Left forelimb (tissue), 1 donor: ENCODE results near the gene TRIM62.
"Not testable (repeated sequence)": the region's sequence is repeated elsewhere in the genome, so short reads cannot be mapped to it uniquely, and the experiment has no call there.

ENCODE experiments used
- DNase-seq: peaks from one replicate; pipeline ENCODE4 v3.0.0-alpha.2; 2018; ENCODE audit warnings: low spot score

TRIM62 gene

DNA sequence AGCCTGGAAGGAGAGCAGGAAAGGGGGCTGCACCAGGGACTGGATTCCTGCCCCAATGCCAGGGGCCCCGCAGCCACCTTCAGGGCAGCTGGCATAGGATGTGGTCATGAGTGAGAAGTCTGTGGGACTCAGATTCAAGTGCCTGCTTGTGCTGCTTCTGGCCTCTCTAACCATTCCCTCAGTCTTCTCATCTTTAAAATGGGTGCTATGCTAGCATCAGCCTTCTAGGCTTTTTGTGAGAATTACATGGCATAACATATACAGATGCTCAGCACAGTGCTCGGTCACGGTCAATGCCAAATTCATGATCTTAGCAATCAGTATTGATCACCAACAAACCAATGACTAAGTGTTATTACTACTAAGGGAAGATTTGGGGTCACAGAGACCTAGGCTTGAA is 23.5 kb downstream of the TRIM62 start:
- no peak for DNase-seq

DNA sequence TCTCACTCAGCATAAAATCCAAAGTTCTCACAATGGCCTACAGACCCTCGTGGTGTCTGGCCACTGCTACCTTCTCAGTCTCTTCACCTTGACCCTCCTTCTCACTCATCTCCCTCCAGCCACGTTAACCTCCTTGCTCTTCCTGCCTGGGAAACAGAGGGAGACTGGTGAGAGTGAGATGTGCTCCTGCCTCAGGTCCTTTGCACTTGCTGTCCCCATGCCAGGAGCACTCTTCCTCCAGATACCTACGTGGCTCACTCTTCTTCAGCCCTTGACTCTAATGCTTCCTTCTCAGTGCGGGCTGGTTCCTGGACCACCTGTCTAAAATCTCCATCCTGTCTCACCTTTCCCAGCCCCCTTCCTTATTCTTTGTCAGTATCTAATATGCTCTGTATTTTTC is 24.7 kb downstream of the TRIM62 start:
- no peak for DNase-seq

DNA sequence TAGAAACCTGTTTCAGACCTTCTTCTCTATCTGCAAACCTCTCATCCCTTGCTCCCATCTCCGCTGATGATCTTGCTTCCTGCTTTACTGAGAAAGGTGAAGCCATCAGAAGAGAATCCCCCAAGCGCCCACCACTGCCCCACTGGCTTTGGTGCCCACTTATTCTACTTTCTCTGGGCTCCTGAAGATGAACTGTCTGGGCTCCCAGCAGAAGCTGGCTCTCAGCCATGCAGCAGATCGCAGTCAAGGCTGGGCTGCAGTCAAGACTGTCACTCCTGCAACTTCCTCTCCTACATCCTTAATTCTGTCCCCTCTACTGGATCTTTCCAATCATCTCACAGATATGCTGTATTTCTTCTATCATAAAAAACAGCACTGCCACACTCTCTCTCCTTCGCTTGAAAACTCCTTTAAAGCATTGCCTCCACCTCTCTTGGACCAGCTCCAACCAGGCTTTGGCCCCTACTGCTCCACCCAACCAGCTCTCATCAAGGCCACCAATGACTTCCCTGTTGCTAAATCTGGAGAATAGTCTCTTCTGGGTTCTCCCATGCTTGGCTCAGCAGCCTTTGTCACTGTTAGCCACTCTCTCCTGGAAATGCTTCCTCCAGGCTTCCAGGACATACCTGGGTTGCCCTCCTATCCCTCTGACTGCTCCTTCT is 25.8 kb downstream of the TRIM62 start:
- DNase-seq: no peak

DNA sequence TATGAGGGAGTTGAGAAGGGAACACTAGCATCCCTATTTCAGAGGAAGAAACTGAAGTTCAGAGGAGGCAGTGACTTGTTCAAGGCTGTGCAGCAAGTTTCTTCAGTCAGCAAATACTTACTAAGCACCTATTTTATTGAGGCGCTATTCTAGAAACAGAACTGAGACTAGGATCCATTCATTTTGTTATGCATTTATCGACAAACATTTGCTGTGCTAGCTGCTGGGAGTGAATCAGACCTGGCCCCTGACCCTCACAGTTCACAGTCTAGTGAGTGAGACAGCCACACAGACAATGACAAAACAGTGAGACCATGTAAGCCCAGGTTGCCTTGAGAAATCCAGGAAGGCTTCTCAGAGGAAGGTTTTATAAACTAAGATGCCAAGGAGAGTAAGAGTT is 28.2 kb downstream of the TRIM62 start:
- no peak for DNase-seq

DNA sequence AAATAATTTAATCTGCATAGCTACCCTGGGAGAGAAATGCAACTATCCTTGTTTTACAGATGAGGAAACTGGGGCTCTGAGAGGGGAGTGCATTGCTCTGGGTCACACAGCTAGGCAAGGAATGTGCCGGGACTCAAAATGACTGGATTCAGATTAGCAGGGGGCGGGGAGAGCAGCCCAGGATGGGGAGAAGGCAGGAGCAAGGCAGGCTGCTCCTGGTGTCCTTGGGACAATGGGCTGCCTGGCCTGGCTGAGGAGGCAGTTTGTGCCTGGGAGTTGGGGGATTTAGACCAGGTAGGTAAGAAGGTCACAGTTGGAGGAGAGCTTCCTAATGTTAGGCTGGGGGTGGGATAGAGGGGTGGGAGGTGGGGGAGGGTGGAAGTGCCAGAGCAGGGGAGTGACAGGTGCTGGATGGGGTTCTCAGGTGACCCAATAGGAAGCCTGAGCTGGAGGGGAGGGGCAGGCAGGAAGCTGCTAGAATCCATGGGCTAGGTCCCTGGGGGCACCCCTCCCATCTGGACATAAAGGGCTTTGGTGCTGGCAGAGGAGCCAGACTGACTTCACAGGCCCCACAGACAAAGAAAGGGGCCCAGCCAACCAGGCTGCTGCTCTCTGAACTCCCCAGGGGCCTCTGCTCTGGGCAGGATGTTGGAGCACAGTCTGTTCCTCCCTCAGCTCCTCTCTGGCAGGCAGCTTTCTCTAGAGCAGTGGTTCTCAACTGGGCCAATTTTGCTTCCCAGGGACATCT is 29.0 kb downstream of the TRIM62 start:
- DNase-seq: no peak

DNA sequence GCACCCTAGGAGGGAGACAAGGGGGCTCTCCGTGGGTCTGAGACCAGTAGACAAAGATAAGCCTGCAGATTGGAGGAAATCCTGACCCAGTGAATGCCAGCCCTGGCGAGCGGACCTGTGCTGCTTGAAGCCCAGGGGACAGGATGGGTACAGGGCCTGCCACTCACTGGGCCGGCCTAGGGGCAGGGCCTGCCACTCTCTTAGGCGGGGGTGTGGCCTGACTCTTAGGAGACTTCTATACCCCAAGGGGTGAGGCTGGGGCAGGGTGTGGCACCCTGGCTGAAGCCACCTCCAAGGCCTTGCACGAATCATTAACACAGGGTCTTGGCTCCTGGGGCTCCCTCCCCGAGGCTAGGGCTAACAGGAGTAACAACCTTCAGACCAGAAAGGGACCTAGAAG is 30.7 kb downstream of the TRIM62 start:
- DNase-seq: no peak

DNA sequence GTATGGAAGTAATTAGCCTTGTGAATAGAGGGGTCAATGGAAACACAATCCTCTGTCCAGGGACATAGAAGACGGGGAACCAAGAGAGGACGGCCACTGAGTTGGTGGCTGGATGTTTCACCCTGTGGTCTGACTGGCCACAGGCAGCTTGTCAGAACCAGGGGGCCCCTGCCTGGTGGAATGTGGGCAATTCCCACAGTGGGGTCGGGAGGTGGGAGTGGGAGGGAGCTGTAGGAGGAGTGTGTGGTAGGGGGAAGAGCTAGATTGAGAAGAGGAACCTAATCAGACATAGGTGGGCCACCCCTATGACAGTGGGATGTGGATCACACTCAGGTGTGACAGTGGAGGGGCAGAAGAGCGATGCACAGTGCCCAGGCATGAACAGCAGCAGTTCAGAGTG is 31.3 kb downstream of the TRIM62 start:
- DNase-seq: no peak

DNA sequence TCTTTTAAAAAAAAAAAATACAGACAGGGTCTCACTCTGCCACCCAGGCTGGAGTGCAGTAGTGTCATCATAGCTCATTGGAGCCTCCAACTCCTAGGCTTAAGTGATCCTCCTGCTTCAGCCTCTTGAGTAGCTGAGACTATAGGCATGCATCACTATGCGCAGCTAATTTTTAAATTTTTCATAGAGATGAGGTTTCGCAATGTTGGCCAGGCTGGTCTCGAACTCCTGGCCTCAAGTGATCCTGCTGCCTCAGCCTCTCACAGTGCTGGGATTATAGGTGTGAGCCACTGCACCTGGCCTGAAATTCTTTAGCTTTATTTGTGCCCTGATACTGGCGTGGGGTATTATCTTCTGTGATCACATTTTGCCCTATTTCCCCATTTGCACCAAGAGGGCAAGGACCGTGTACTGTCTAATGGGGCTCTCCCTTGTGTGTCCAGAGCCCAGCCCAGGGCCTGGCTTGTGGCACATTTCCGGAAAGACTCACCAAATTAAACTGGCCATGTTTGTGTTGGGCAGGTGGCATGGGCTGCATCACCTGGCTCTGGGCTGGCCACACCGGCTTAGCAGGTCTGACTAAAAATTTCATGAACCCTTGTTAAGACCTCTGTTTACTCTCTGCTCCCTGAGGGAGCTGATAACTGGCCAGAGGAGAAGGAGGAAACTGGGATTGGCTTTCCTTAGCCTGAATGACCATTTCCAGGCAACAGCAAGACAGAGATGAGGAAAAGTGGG is 32.2 kb downstream of the TRIM62 start:
- no peak for DNase-seq

DNA sequence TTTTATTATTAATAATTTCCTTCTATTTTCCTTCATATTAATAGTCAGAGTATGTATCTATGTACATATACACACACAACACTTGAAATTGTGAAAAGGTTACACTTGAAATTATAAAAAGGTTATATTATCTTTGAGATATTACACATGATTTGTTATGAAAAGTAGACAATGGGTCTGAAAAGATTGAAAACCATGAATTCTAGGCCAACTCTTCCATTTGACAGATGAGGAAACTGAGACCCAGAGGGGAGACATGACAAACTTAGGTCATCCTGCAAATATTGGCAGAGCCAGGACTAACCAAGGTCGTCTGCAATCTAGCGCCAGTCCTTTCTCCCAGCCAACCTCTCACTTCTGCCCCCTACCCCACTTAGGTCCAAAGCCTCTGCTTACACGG is 33.2 kb downstream of the TRIM62 start:
- DNase-seq: no peak

DNA sequence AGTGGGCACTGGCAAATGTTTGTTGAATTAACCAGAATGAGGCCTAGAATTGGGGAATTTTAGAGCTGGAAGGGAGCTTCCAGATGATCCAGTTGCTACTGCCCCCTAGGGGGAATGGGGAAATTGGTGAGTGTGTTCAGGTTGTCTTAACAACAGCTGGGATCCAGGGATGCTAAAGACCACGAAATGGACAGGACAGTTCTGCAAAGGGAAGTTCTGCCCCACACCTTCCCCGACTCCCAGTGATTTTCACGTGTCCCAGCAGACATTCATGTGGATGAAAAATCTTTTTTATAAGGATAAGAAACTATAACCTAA is 33.9 kb downstream of the TRIM62 start:
- DNase-seq: no peak

DNA sequence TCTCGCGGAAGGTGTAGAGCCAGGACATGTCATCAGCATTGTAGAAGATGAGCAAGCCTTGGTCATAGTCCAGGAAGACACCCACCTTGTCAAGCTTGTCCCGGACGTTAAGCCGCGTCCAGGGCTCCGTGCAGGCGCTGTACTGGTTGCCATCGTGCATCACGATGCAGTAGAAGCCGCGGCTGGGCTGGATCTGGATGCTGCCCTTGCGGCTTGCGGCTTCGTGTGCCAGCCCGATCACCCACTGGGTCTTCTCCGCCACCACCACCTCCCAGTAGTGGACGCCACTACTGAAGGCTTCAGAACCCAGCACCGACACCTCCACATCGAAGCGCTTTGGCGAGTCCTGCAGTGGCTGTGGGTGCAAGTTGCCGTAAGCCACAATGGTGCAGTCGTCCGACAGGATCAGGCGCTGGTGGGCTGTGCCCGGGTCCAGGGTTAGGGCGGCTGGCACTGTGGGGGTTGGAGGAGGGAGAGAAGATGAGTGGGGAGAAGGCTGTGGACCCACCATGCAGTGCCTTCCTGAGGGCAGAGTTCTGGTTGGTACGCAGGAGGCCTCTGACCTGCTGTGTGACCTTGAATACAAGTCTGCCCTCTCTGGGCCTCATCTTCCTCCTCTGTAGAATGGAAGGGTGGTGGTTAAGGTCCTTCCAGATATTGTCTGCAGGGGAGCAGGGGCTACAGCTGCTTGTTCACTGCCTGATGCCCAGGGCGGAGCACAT is 34.4 kb downstream of the TRIM62 start:
- DNase-seq: no peak

DNA sequence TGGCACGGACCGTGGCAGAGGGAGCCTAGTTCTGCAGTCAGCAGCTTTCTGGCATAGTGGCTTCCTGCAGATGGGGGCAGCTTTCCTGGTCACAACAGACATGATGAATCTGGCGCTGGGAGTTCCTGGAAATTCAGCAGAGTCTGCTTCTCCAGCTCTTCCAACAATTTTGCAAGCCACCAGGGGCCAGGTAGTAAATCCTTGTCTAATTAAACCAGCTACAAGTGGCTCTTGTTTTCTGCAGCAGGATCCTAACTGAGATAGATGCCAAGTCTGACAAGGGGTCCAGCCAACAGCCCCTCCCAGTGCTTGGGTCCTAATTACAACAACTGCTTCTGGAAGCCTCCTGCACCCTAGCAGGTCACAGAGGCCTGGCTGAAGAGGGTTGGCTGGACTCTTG is 35.8 kb downstream of the TRIM62 start:
- no peak for DNase-seq

DNA sequence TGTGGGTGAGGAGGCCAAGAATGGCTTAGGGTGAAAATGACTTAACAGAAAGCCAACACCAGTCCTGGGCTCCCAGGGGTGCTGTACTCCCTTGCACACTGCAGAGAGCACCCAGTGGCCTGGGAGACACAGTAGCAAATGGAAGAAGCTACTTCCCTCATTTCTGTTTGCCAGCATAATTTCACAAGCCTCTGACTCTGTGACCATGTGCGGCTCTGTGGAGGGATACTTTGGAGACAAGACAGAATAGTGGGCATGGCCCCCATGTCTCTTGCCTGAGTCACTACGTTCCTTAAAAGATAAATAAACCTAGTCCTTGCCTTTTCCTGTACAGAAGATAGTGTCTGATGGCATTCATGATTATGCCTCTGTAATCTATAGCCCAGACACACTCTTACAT is 38.1 kb downstream of the TRIM62 start:
- DNase-seq: no peak

DNA sequence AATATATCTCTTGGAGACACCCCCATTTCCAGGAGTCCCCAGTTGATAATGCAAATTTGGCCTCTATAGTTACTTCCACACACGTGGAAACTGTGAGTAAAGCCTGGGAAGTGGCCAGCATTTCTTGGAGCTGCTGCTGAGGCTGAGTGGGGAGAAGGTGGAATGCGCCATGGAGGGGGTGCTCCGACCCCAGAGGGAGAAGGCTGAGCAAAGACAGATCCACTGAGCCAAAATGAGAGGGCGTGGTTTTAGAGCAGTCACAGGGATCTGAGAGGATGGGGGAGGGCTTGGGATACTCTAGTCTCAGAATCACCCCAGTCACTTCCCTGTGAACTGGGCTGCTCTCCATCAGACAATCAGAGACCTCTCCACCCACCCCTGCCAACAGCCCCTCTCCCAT is 38.7 kb downstream of the TRIM62 start:
- no peak for DNase-seq

DNA sequence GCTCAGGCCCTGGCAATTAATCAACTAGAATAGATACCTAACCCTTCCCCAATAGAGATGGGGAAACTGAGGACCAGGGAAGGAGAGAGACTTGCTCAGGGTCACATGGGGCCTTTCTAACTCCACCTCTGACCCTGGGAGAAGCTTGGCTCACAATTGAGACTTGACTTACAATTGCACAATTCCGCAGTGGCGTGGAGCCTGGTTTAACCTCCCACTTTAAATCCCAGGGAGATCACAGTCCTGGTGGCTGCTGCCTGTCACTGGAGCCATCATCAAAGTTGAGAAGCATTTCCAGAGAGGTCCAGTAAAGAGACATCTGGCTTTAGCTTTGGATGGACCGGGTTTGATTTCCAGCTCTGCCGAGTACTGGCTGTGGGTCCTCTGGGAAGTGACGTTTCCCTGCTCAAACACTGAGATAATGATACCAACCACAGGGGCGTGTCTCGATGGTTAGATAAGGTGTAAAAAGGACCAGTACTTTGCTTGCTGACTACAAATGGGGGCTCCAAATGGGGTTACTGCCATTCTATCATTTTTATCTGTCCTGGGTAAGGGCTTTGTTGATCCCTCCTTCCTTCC is 39.3 kb downstream of the TRIM62 start:
- DNase-seq: no peak

DNA sequence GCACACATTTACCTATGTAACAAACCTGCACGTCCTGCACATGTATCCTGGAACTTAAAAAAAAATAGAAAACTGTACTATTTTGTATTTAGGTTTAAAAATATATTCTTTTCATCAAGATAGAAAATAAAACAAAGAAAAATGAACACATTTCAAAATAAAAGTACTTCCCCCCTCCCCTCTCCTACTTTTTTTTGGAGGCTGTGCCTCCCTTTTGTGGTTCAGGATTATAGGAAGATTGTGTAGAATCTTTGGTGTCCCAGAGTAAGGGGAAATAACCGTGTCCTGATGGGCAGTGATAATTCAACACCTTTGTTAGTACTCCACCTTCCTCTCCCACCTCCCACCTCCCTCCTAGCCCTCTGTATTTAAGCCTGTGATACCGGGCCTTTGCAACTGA is 40.1 kb downstream of the TRIM62 start:
- no peak for DNase-seq

DNA sequence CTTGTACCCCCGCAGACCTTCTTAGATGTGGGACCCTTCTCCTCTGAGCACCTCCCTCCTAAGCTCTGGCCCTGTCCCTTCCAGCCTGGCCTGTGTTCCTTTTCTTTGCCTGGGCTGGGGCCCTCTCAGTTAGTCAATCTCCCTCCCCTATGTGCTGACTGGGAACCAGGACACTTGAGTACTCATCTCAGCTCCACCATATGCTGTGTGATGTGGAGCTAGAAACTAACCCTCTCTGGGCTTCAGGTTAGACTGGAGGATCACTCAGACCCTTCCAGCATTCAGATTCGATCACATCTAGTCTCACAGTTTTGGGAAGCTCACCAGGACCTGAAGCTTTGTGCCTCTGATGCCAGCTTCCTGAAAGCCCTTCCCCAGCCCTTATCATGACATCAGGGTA is 40.6 kb downstream of the TRIM62 start:
- no peak for DNase-seq

DNA sequence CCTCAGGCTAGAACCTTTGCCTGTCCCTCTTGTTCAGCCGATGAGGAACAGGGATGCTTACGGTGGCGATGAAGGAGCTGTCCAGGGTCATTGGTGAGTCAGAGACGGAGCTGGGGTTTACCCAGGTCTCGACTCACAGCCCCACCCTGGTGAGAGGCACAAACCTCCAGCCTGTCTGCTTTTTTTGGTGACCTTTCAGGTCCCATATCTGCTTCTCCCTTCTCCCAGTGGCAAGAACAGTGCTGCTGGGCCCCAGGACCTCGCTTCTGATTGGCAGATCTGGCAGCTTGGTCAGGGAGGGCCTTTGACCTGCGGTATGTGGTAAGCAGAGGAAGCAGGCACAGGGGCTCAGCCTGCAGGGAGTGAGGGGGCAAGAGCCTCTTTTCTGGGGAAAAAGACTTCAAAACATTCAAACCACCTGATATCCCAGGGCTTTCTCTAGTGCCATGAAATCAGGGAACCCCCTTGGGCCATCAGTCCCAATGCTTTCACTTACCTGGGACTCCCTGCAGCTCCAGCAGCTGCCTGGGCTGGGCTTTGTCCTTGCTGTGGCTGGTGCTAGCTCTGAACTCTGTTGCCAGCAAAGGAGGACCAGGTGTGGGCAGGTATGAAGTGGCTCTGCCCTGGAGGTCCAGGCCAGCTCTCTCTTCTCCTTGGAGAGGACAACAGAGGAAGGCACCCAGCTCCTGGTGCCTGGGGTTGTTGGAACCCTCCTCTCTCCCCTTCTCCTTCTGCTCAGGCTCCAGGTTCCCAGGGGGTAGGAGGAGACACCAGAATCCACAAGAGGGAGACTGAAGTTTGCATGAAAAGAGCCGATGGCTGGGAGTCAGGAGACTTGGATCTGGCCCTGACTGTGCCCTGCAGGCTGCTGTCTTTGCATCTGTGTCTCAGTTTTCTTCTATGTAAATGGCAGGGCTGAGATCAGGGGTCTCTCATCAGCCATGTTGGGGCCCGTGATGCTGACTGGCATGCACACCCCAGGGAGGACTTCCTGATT is 41.4 kb downstream of the TRIM62 start:
- no peak for DNase-seq

DNA sequence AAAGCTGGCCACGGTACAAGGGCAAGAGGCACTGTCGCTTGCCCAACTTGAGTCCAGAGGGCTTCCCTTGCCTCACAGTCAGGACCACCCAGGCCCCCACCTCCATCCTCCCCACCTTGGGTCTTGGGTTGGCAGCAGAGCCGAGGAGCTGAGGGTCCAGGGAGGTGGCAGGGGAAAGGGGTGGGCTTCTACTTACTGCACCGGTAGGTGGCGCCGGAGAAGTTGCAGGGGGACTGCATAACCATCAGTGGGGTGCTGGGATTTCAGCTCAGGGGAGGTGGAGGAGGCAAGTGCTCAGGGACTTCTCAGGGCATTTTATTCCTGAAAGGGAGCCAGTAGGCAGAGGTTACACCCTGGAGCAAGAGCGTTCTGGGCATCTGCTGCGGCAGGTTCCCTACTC is 44.0 kb downstream of the TRIM62 start:
- no peak for DNase-seq

DNA sequence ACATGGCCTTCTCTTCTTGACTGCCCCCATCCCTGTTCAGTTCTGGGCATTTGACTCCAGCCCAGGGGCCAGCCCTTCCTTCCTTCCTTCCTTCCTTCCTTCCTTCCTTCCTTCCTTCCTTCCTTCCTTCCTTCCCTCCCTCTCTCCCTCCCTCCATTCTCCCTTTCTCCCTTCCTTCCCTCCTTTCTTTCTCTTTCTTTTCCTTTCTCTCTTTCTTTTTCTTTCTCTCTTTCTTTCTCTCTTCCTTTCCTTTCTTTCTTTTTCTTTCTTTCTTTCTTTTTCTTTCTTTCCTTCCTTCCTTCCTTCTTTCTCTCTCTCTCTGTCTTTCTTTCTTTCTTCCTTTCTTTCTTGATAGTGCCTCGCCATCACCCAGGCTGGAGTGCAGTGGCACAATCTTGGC is 45.8 kb downstream of the TRIM62 start:
- not testable (repeated sequence) for DNase-seq

DNA sequence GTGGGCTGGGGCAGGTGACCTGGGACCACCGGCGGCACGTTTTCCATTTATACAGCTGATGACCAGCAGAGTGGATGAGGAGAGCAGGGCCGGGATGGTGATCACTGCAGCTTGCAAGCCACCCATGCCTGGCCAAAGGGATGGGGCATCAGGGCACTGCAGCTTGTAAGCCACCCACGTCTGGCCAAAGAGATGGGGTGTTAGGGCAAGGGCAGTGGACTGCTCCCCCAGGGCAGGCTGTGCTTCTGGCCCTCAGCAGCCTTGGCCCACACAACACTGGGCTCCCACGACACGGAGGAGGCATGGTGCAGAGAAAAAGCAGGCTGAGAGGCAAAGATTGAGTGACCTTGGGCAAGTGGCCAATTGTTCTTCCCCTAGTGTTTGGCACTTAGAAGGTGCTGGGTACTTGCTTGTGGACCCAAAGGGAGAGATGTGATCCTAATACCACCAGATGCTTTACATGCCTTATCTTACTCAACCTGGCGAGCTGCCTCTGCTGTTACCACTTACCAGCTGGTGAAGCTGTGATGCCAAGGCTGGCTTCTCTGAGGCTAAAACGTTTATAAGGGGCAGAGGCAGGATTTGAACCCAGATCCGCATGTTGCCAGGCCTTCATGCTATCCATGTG is 48.3 kb downstream of the TRIM62 start:
- no peak for DNase-seq
